Transverse colon (tissue), 4 donors: ENCODE results near the gene A1CF.
"Not testable (repeated sequence)": the region's sequence is repeated elsewhere in the genome, so short reads cannot be mapped to it uniquely, and the experiment has no call there.

ENCODE experiments used
- CTCF ChIP-seq, 5 experiments: fragments of 200-600 bp in 3 of 5; fragments of 450-650 bp in 2 of 5; sonication (generic) in 3 of 5; IDR thresholded peaks; 1 replicate in 2 of 5; 2 replicates in 3 of 5; pipeline ENCODE4 v1.5.1; 2016 to 2017; ENCODE audit warnings: antibody characterized with exemption in 5 of 5, inconsistent platforms in 3 of 5, mild to moderate bottlenecking in 2 of 5, moderate library complexity in 1 of 5
- EP300 ChIP-seq: sonication (generic); formaldehyde crosslinking; IDR thresholded peaks from one replicate; pipeline ENCODE4 v1.6.1; 2017; ENCODE audit warnings: antibody characterized with exemption, low read depth
- POLR2A ChIP-seq: fragments of 450-650 bp; IDR thresholded peaks from one replicate; pipeline ENCODE4 v1.6.1; 2016; ENCODE audit warnings: antibody characterized with exemption, mild to moderate bottlenecking, moderate library complexity
- POLR2AphosphoS5 ChIP-seq, 3 donors: sonication (generic); formaldehyde crosslinking; IDR thresholded peaks; one replicate each; pipeline ENCODE4 v1.6.1; 2016; ENCODE audit warnings: antibody characterized with exemption in 3 of 3

- TF ChIP-seq CTCF (IDR thresholded peaks at IDR 0.05); POLR2A; POLR2AphosphoS5 (IDR thresholded peaks at IDR 0.05); EP300: not testable (repeated sequence)
These were observed 4.4 kb downstream of the A1CF start for GRCh38 chr10:50881046-50881445.
